WTC11 (cell line): ENCODE measurements around the gene TLX2. TPM values are rescaled to one million over a fixed set of nuclear protein-coding genes. Genes with fewer than 3 reads are reported as not detected.

Source experiments
- CREM ChIP-seq: sonication (generic); formaldehyde crosslinking; IDR thresholded peaks from 2 replicates; pipeline ENCODE4 v1.8.1; 2022; ENCODE audit warnings: mild to moderate bottlenecking, missing genetic modification reagents, moderate library complexity
- ELF4 ChIP-seq: sonication (generic); formaldehyde crosslinking; IDR thresholded peaks from 2 replicates; pipeline ENCODE4 v1.8.1; 2022; ENCODE audit warnings: low read depth, mild to moderate bottlenecking, moderate library complexity, missing genetic modification reagents
- FOXP1 ChIP-seq: sonication (generic); formaldehyde crosslinking; IDR thresholded peaks from 2 replicates; pipeline ENCODE4 v1.8.0; 2022; ENCODE audit warnings: missing genetic modification reagents, mild to moderate bottlenecking, moderate library complexity, borderline replicate concordance
- GABPB1 ChIP-seq: sonication (generic); formaldehyde crosslinking; IDR thresholded peaks from 2 replicates; pipeline ENCODE4 v1.8.1; 2023; ENCODE audit warnings: mild to moderate bottlenecking, missing genetic modification reagents
- IRF2 ChIP-seq: sonication (generic); formaldehyde crosslinking; IDR thresholded peaks from 2 replicates; pipeline ENCODE4 v1.8.0; 2022; ENCODE audit warnings: low read depth, missing genetic modification reagents, borderline replicate concordance
- KAT7 ChIP-seq: sonication (generic); formaldehyde crosslinking; IDR thresholded peaks from 2 replicates; pipeline ENCODE4 v1.8.1; 2023; ENCODE audit warnings: missing genetic modification reagents, mild to moderate bottlenecking, borderline replicate concordance
- NFE2L1 ChIP-seq: sonication (generic); formaldehyde crosslinking; IDR thresholded peaks from 2 replicates; pipeline ENCODE4 v1.8.1; 2023; ENCODE audit warnings: missing genetic modification reagents
- OVOL2 ChIP-seq: fragments of 250-450 bp; sonication (Bioruptor Pico); IDR thresholded peaks from 2 replicates; pipeline ENCODE4 v1.9.0; 2021; ENCODE audit warnings: mild to moderate bottlenecking, borderline replicate concordance
- RELA ChIP-seq: sonication (generic); formaldehyde crosslinking; IDR thresholded peaks from 2 replicates; pipeline ENCODE4 v1.8.1; 2022; ENCODE audit warnings: missing genetic modification reagents, mild to moderate bottlenecking, borderline replicate concordance
- SMAD3 ChIP-seq: sonication (generic); formaldehyde crosslinking; IDR thresholded peaks from 2 replicates; pipeline ENCODE4 v1.8.0; 2022; ENCODE audit warnings: missing genetic modification reagents, mild to moderate bottlenecking, borderline replicate concordance
- SMAD4 ChIP-seq: sonication (generic); formaldehyde crosslinking; IDR thresholded peaks from 2 replicates; pipeline ENCODE4 v1.8.0; 2022; ENCODE audit warnings: mild to moderate bottlenecking, missing genetic modification reagents
- TCF7 ChIP-seq: sonication (generic); formaldehyde crosslinking; IDR thresholded peaks from 2 replicates; pipeline ENCODE4 v1.8.0; 2022; ENCODE audit warnings: mild to moderate bottlenecking, low read depth, missing genetic modification reagents, moderate library complexity
- TEAD4 ChIP-seq: sonication (generic); formaldehyde crosslinking; IDR thresholded peaks from 2 replicates; pipeline ENCODE4 v1.8.0; 2022; ENCODE audit warnings: mild to moderate bottlenecking, missing genetic modification reagents
- ZNF671 ChIP-seq: fragments of 250-450 bp; sonication (Bioruptor Pico); IDR thresholded peaks from 2 replicates; pipeline ENCODE4 v1.8.0; 2021; ENCODE audit warnings: mild to moderate bottlenecking
- total RNA-seq: library from RNA; stranded (reverse); gene quantifications from 3 replicates; pipeline ENCODE4 v1.2.3, GENCODE V29; 2021
- TF ChIP-seq, protein P1 (sequence below): sonication (generic); formaldehyde crosslinking; IDR thresholded peaks from 2 replicates; pipeline ENCODE4 v1.8.1; 2023; ENCODE audit warnings: mild to moderate bottlenecking, missing genetic modification reagents, borderline replicate concordance
- TF ChIP-seq, protein P2 (sequence below): sonication (generic); formaldehyde crosslinking; IDR thresholded peaks from 2 replicates; pipeline ENCODE4 v1.8.1; 2022; ENCODE audit warnings: mild to moderate bottlenecking, moderate library complexity, missing genetic modification reagents
- TF ChIP-seq, protein P3 (sequence below): sonication (generic); formaldehyde crosslinking; IDR thresholded peaks from 2 replicates; pipeline ENCODE4 v1.8.0; 2023; ENCODE audit warnings: mild to moderate bottlenecking, missing genetic modification reagents
- TF ChIP-seq, protein P4 (sequence below): sonication (generic); formaldehyde crosslinking; IDR thresholded peaks from 2 replicates; pipeline ENCODE4 v1.8.1; 2023; ENCODE audit warnings: mild to moderate bottlenecking, missing genetic modification reagents, moderate library complexity
- TF ChIP-seq, protein P5 (sequence below): sonication (generic); formaldehyde crosslinking; IDR thresholded peaks from 2 replicates; pipeline ENCODE4 v1.8.0; 2023; ENCODE audit warnings: missing genetic modification reagents, mild to moderate bottlenecking, borderline replicate concordance
- TF ChIP-seq, protein P6 (sequence below): fragments of 250-450 bp; sonication (Bioruptor Pico); IDR thresholded peaks from 2 replicates; pipeline ENCODE4 v2.1.2; 2022; ENCODE audit warnings: mild to moderate bottlenecking, moderate library complexity
- TF ChIP-seq, protein P7 (sequence below): fragments of 250-450 bp; sonication (Bioruptor Pico); conservative IDR thresholded peaks from 2 replicates; pipeline ENCODE4 v1.9.0; 2021; ENCODE audit warnings: mild to moderate bottlenecking

The TLX2 gene
- total RNA-seq, 1 experiment from 2014 or later = 0.26 TPM

DNA sequence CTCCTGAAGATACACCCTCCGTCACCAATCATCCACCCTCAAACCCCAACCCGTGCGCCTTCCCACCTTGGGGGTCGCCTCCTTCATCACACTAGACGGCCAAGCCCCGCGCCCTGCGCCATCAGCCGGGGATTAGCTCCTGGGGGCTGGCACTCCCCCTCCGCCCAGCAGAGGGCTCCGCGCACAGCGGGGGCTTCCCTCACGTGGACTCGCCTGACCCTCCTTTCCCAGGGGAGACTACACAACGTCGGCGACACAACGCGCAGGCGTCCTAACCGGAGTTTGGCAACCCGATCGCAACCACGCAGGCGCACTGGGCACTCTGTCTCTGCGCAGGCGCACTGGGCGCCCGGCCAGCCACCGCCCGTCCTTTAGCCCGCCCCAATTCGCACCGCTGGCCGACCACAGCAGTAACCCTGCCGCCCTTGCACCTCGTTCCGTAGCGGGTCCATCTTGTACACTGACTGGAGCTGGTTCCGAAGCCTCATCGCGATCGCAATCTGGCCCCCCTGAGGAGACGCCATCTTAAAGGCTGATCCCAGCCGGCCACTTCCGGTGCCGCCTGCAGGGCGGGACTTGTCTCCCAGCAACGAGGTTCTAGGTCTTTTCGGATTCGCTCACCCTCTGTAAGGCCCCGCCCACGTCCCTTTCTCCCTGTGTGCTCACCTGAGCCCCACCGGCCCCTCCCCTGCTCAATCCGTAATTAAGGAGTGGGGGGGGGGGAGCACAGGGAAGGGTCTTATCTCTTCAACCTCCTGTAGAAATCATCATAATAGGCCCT, 6.9 kb upstream of the TLX2 start, which contains the start of gene PCGF1 (continued):
- TF ChIP-seq, protein P1, sequence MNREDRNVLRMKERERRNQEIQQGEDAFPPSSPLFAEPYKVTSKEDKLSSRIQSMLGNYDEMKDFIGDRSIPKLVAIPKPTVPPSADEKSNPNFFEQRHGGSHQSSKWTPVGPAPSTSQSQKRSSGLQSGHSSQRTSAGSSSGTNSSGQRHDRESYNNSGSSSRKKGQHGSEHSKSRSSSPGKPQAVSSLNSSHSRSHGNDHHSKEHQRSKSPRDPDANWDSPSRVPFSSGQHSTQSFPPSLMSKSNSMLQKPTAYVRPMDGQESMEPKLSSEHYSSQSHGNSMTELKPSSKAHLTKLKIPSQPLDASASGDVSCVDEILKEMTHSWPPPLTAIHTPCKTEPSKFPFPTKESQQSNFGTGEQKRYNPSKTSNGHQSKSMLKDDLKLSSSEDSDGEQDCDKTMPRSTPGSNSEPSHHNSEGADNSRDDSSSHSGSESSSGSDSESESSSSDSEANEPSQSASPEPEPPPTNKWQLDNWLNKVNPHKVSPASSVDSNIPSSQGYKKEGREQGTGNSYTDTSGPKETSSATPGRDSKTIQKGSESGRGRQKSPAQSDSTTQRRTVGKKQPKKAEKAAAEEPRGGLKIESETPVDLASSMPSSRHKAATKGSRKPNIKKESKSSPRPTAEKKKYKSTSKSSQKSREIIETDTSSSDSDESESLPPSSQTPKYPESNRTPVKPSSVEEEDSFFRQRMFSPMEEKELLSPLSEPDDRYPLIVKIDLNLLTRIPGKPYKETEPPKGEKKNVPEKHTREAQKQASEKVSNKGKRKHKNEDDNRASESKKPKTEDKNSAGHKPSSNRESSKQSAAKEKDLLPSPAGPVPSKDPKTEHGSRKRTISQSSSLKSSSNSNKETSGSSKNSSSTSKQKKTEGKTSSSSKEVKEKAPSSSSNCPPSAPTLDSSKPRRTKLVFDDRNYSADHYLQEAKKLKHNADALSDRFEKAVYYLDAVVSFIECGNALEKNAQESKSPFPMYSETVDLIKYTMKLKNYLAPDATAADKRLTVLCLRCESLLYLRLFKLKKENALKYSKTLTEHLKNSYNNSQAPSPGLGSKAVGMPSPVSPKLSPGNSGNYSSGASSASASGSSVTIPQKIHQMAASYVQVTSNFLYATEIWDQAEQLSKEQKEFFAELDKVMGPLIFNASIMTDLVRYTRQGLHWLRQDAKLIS (CRISPR knock-in tag) = no peak
- TF ChIP-seq ZNF671 (CRISPR knock-in tag) (no peak), ELF4 (CRISPR knock-in tag) (no peak), FOXP1 (peak; percentile 75; the same call in 1 of the 2 replicates), SMAD4 (CRISPR knock-in tag) (no peak), CREM (CRISPR knock-in tag) (peak; percentile 26; the same call in 1 of the 2 replicates), KAT7 (CRISPR knock-in tag) (peak; percentile 63; the same call in 1 of the 2 replicates), TEAD4 (CRISPR knock-in tag) (no peak), IRF2 (CRISPR knock-in tag) (no peak), GABPB1 (CRISPR knock-in tag) (peak; percentile 82), SMAD3 (CRISPR knock-in tag) (0 out of 2 replicates have a peak, but pooled peaks have one; percentile 51), OVOL2 (no peak), NFE2L1 (CRISPR knock-in tag) (0 out of 2 replicates have a peak, but pooled peaks have one; percentile 42), RELA (CRISPR knock-in tag) (no peak), TCF7 (CRISPR knock-in tag) (no peak)
- TF ChIP-seq, protein P2, sequence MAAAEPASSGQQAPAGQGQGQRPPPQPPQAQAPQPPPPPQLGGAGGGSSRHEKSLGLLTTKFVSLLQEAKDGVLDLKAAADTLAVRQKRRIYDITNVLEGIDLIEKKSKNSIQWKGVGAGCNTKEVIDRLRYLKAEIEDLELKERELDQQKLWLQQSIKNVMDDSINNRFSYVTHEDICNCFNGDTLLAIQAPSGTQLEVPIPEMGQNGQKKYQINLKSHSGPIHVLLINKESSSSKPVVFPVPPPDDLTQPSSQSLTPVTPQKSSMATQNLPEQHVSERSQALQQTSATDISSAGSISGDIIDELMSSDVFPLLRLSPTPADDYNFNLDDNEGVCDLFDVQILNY (CRISPR knock-in tag) = no peak
- TF ChIP-seq, protein P3, sequence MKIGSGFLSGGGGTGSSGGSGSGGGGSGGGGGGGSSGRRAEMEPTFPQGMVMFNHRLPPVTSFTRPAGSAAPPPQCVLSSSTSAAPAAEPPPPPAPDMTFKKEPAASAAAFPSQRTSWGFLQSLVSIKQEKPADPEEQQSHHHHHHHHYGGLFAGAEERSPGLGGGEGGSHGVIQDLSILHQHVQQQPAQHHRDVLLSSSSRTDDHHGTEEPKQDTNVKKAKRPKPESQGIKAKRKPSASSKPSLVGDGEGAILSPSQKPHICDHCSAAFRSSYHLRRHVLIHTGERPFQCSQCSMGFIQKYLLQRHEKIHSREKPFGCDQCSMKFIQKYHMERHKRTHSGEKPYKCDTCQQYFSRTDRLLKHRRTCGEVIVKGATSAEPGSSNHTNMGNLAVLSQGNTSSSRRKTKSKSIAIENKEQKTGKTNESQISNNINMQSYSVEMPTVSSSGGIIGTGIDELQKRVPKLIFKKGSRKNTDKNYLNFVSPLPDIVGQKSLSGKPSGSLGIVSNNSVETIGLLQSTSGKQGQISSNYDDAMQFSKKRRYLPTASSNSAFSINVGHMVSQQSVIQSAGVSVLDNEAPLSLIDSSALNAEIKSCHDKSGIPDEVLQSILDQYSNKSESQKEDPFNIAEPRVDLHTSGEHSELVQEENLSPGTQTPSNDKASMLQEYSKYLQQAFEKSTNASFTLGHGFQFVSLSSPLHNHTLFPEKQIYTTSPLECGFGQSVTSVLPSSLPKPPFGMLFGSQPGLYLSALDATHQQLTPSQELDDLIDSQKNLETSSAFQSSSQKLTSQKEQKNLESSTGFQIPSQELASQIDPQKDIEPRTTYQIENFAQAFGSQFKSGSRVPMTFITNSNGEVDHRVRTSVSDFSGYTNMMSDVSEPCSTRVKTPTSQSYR (CRISPR knock-in tag) = 0 out of 2 replicates have a peak, but pooled peaks have one; percentile 30
- TF ChIP-seq, protein P4, sequence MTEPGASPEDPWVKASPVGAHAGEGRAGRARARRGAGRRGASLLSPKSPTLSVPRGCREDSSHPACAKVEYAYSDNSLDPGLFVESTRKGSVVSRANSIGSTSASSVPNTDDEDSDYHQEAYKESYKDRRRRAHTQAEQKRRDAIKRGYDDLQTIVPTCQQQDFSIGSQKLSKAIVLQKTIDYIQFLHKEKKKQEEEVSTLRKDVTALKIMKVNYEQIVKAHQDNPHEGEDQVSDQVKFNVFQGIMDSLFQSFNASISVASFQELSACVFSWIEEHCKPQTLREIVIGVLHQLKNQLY (CRISPR knock-in tag) = no peak
- TF ChIP-seq, protein P5, sequence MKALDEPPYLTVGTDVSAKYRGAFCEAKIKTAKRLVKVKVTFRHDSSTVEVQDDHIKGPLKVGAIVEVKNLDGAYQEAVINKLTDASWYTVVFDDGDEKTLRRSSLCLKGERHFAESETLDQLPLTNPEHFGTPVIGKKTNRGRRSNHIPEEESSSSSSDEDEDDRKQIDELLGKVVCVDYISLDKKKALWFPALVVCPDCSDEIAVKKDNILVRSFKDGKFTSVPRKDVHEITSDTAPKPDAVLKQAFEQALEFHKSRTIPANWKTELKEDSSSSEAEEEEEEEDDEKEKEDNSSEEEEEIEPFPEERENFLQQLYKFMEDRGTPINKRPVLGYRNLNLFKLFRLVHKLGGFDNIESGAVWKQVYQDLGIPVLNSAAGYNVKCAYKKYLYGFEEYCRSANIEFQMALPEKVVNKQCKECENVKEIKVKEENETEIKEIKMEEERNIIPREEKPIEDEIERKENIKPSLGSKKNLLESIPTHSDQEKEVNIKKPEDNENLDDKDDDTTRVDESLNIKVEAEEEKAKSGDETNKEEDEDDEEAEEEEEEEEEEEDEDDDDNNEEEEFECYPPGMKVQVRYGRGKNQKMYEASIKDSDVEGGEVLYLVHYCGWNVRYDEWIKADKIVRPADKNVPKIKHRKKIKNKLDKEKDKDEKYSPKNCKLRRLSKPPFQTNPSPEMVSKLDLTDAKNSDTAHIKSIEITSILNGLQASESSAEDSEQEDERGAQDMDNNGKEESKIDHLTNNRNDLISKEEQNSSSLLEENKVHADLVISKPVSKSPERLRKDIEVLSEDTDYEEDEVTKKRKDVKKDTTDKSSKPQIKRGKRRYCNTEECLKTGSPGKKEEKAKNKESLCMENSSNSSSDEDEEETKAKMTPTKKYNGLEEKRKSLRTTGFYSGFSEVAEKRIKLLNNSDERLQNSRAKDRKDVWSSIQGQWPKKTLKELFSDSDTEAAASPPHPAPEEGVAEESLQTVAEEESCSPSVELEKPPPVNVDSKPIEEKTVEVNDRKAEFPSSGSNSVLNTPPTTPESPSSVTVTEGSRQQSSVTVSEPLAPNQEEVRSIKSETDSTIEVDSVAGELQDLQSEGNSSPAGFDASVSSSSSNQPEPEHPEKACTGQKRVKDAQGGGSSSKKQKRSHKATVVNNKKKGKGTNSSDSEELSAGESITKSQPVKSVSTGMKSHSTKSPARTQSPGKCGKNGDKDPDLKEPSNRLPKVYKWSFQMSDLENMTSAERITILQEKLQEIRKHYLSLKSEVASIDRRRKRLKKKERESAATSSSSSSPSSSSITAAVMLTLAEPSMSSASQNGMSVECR (CRISPR knock-in tag) = peak; percentile 75; the same call in 1 of the 2 replicates
- TF ChIP-seq, protein P6, sequence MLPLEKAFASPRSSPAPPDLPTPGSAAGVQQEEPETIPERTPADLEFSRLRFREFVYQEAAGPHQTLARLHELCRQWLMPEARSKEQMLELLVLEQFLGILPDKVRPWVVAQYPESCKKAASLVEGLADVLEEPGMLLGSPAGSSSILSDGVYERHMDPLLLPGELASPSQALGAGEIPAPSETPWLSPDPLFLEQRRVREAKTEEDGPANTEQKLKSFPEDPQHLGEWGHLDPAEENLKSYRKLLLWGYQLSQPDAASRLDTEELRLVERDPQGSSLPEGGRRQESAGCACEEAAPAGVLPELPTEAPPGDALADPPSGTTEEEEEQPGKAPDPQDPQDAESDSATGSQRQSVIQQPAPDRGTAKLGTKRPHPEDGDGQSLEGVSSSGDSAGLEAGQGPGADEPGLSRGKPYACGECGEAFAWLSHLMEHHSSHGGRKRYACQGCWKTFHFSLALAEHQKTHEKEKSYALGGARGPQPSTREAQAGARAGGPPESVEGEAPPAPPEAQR = no peak
- TF ChIP-seq, protein P7, sequence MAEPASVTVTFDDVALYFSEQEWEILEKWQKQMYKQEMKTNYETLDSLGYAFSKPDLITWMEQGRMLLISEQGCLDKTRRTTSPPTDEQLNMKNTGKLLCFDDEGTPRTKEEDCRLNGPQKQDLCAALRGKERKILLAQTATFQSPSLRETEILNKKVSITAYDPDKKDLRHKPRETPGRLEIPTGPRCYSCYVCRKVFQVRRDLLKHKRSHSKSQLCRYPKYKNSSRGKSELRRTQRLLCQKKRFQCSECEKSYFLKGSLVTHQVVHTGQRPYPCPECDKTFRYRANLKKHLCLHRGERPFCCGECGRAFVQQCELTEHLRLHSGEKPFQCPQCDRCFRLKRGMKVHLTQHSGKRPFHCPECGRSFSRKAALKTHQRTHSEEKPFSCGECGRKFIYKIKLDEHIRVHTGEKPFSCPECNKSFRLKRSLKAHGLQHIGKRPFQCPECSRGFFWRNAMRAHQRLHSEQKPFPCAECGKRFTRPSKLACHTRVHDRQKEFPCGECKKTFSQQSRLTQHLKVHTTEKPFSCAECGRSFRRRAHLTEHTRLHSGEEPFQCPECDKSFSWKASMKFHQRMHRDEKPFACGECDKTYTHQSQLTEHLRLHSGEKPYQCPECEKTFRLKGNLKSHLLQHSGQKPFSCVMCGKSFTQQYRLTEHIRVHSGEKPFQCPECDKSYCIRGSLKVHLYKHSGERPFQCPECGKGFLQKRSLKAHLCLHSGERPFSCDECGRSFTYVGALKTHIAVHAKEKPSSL = no peak
